ENCODE data around the gene TLR6.

TLR6 gene

GRCh38 chr4:38774181-38774955 lies 82.2 kb downstream of the TLR6 start:
- POLR2A ChIA-PET: no interaction called here
- Histone ChIP-seq H3K4me3 (ENCODE audit: low read depth, low read length) (no peak overlapping the region), H3K27ac (ENCODE audit: extremely low read depth, low read depth, low read length) (no peak overlapping the region), H3K9me3 (ENCODE audit: control insufficient read depth, insufficient read depth, low read depth, low read length) (no peaks in the 10 kb centered on the region), H3K36me3 (ENCODE audit: control insufficient read depth in 2 of 2, insufficient read depth in 1 of 2, low read length in 2 of 2) (no peaks in the 10 kb centered on the region), H3K4me1 (ENCODE audit: control insufficient read depth, insufficient read depth, low read length) (no peaks in the 10 kb centered on the region)
- no peak for TF ChIP-seq ZFP37 (tag by site-specific recombination; IDR thresholded peaks at IDR 0.05)
- TF ChIP-seq ZNF626 (tag by site-specific recombination; IDR thresholded peaks at IDR 0.05): no peak
- TF ChIP-seq OSR2 (tag by site-specific recombination; IDR thresholded peaks at IDR 0.05): no peak
- TF ChIP-seq, protein P1, sequence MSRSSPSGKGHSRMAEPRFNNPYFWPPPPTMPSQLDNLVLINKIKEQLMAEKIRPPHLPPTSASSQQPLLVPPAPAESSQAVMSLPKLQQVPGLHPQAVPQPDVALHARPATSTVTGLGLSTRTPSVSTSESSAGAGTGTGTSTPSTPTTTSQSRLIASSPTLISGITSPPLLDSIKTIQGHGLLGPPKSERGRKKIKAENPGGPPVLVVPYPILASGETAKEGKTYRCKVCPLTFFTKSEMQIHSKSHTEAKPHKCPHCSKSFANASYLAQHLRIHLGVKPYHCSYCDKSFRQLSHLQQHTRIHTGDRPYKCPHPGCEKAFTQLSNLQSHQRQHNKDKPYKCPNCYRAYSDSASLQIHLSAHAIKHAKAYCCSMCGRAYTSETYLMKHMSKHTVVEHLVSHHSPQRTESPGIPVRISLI (tag by site-specific recombination; IDR thresholded peaks at IDR 0.05): no peak
- TF ChIP-seq ZNF555 (tag by site-specific recombination; conservative IDR thresholded peaks at IDR 0.05): no peak
- no peak for TF ChIP-seq ZNF354C (tag by site-specific recombination; IDR thresholded peaks at IDR 0.05; ENCODE audit: borderline replicate concordance, low read depth)
- TF ChIP-seq ZSCAN18 (tag by site-specific recombination; IDR thresholded peaks at IDR 0.05): no peak
- no peak for TF ChIP-seq MZF1 (tag by site-specific recombination; IDR thresholded peaks at IDR 0.05; ENCODE audit: borderline replicate concordance)
- TF ChIP-seq, protein P2, sequence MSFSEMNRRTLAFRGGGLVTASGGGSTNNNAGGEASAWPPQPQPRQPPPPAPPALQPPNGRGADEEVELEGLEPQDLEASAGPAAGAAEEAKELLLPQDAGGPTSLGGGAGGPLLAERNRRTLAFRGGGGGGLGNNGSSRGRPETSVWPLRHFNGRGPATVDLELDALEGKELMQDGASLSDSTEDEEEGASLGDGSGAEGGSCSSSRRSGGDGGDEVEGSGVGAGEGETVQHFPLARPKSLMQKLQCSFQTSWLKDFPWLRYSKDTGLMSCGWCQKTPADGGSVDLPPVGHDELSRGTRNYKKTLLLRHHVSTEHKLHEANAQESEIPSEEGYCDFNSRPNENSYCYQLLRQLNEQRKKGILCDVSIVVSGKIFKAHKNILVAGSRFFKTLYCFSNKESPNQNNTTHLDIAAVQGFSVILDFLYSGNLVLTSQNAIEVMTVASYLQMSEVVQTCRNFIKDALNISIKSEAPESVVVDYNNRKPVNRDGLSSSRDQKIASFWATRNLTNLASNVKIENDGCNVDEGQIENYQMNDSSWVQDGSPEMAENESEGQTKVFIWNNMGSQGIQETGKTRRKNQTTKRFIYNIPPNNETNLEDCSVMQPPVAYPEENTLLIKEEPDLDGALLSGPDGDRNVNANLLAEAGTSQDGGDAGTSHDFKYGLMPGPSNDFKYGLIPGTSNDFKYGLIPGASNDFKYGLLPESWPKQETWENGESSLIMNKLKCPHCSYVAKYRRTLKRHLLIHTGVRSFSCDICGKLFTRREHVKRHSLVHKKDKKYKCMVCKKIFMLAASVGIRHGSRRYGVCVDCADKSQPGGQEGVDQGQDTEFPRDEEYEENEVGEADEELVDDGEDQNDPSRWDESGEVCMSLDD (tag by site-specific recombination; IDR thresholded peaks at IDR 0.05): no peak
- no peak for TF ChIP-seq ZEB2 (tag by site-specific recombination; IDR thresholded peaks at IDR 0.05)
- no peak for TF ChIP-seq ZNF785 (tag by site-specific recombination; IDR thresholded peaks at IDR 0.05)
- no peak for TF ChIP-seq ZNF768 (tag by site-specific recombination; IDR thresholded peaks at IDR 0.05)
- TF ChIP-seq ZBTB7A (tag by site-specific recombination; IDR thresholded peaks at IDR 0.05; ENCODE audit: low read depth): no peak
- no peak for TF ChIP-seq ZSCAN30 (tag by site-specific recombination; IDR thresholded peaks at IDR 0.05)
- TF ChIP-seq ZFHX2 (tag by site-specific recombination; conservative IDR thresholded peaks at IDR 0.05): no peak
- TF ChIP-seq ZNF146 (tag by site-specific recombination; IDR thresholded peaks at IDR 0.05): no peak
- no peak for TF ChIP-seq ZNF133 (tag by site-specific recombination; IDR thresholded peaks at IDR 0.05)
- no peak for TF ChIP-seq KLF10 (tag by site-specific recombination; IDR thresholded peaks at IDR 0.05)
- no peak for TF ChIP-seq ZNF366 (tag by site-specific recombination; conservative IDR thresholded peaks at IDR 0.05)
- CTCF ChIA-PET: interaction anchor here (2.0 to 2.1 kb wide), 2 partner anchors 8 to 15 kb away, joined by 10 to 15 read pairs; partner anchors contain the start of gene TLR10
